GM04504 (cell line): ENCODE data around the gene HSD17B13.

Experiments used
- DNase-seq: peaks from one replicate; pipeline ENCODE4 v3.0.0-alpha.2; 2012; ENCODE audit warnings: low read depth

Gene HSD17B13

GRCh38 chr4:87262886-87263285 lies 59.8 kb downstream of the HSD17B13 start:
- DNase-seq: no peak

- DNase-seq: no peak
Measured at GRCh38 chr4:87260477-87260876, 62.2 kb downstream of the HSD17B13 start.

GRCh38 chr4:87258677-87259076 lies 64.0 kb downstream of the HSD17B13 start:
- no peak for DNase-seq

GRCh38 chr4:87257523-87257922 lies 65.2 kb downstream of the HSD17B13 start:
- no peak for DNase-seq

- no peak for DNase-seq
Measured at GRCh38 chr4:87255755-87256154, 66.9 kb downstream of the HSD17B13 start.
